IMR-90 (cell line): ENCODE results near the gene EPS15. TPM values are rescaled to one million over a fixed set of nuclear protein-coding genes. Genes with fewer than 3 reads are reported as not detected.

Source experiments
- ATAC-seq: fragments of 200-7000 bp; cut with Tn5 transposase; 2 replicates; pipeline ENCODE4 v1.9.1; 2020; ENCODE audit warnings: low read depth, mild to moderate bottlenecking, moderate library complexity
- BruUV-seq: library from RNA; stranded (reverse); fragments of 400-500 nt; replicated peaks from 2 replicates; lab custom pipeline; 2021; lab: Mats Ljungman, UMichigan
- CTCF ChIA-PET: fragments of 300-600 bp; formaldehyde crosslinking; extraction: SDS; loops from one replicate; lab custom pipeline; 2021; ENCODE audit warnings: antibody characterized with exemption; lab: Yijun Ruan, JAX
- POLR2A ChIA-PET: fragments of 300-600 bp; sonication (Branson Sonifier 250); formaldehyde crosslinking; loops from one replicate; lab custom pipeline; 2022; ENCODE audit warnings: antibody characterized with exemption; ENCODE audit not compliant: unreplicated experiment; lab: Charles Lee
- DNase-seq: peaks from one replicate; pipeline ENCODE4 v3.0.0; 2013
- H2AFZ ChIP-seq: replicated peaks from 2 replicates; pipeline ENCODE3; 2013; ENCODE audit warnings: low read length, mild to moderate bottlenecking; ENCODE audit not compliant: poor library complexity
- H2AK5ac ChIP-seq: 2 replicates; pipeline ENCODE4 v1.6.1; 2013; ENCODE audit warnings: low read depth, low read length, inconsistent platforms
- H2AK9ac ChIP-seq: replicated peaks from 2 replicates; pipeline ENCODE3; 2013; ENCODE audit warnings: mild to moderate bottlenecking, low read depth, low read length, moderate library complexity; ENCODE audit not compliant: poor library complexity
- H2BK120ac ChIP-seq: 2 replicates; pipeline ENCODE4 v1.6.1; 2013; ENCODE audit warnings: low read depth, low read length, inconsistent platforms
- H2BK15ac ChIP-seq: 3 replicates; pipeline ENCODE4 v1.6.1; 2013; ENCODE audit warnings: low read depth, low read length, inconsistent platforms
- H2BK20ac ChIP-seq: 2 replicates; pipeline ENCODE4 v1.6.1; 2013; ENCODE audit warnings: low read depth, mild to moderate bottlenecking, inconsistent platforms, low read length, moderate library complexity
- H2BK5ac ChIP-seq: 2 replicates; pipeline ENCODE4 v1.6.1; 2013; ENCODE audit warnings: mild to moderate bottlenecking, low read depth, low read length, inconsistent platforms; ENCODE audit not compliant: poor library complexity, severe bottlenecking
- H3K14ac ChIP-seq: replicated peaks from 2 replicates; pipeline ENCODE4 v1.6.1; 2013; ENCODE audit warnings: low read depth, low read length, inconsistent platforms
- H3K18ac ChIP-seq: 2 replicates; pipeline ENCODE4 v1.6.1; 2013; ENCODE audit warnings: low read depth, low read length, control low read depth
- H3K23ac ChIP-seq: 2 replicates; pipeline ENCODE4 v1.6.1; 2013; ENCODE audit warnings: low read depth, low read length, inconsistent platforms
- H3K27ac ChIP-seq: 2 replicates; pipeline ENCODE4 v1.5.1; 2013; ENCODE audit warnings: mild to moderate bottlenecking, control low read depth, low read length; ENCODE audit not compliant: insufficient read depth
- H3K27me3 ChIP-seq: 2 replicates; pipeline ENCODE4 v1.6.1; 2013; ENCODE audit warnings: low read length; ENCODE audit not compliant: control insufficient read depth, insufficient read depth
- H3K36me3 ChIP-seq: 2 replicates; pipeline ENCODE4 v1.6.1; 2013; ENCODE audit warnings: low read length, mixed read lengths; ENCODE audit not compliant: control insufficient read depth, insufficient read depth
- H3K4ac ChIP-seq: 2 replicates; pipeline ENCODE4 v1.6.1; 2013; ENCODE audit warnings: low read depth, low read length, inconsistent platforms
- H3K4me1 ChIP-seq: 2 replicates; pipeline ENCODE4 v1.6.1; 2013; ENCODE audit warnings: low read length, mixed read lengths; ENCODE audit not compliant: control insufficient read depth, insufficient read depth
- H3K4me2 ChIP-seq: 2 replicates; pipeline ENCODE4 v1.6.1; 2013; ENCODE audit warnings: low read depth, mild to moderate bottlenecking, control low read depth, low read length, moderate library complexity
- H3K4me3 ChIP-seq: 2 replicates; pipeline ENCODE4 v1.5.1; 2013; ENCODE audit warnings: low read depth, mild to moderate bottlenecking, control low read depth, low read length, moderate library complexity; ENCODE audit not compliant: insufficient read depth
- H3K56ac ChIP-seq: 2 replicates; pipeline ENCODE4 v1.6.1; 2013; ENCODE audit warnings: low read length, inconsistent platforms; ENCODE audit not compliant: insufficient read depth; ENCODE audit errors: extremely low read depth
- H3K79me1 ChIP-seq, 2 experiments: 2 replicates each; pipeline ENCODE4 v1.6.1; 2013; ENCODE audit warnings: low read length in 2 of 2, inconsistent platforms in 1 of 2, low read depth in 1 of 2
- H3K9ac ChIP-seq: 2 replicates; pipeline ENCODE4 v1.6.1; 2013; ENCODE audit warnings: low read depth, low read length, control low read depth
- H3K9me1 ChIP-seq: 2 replicates; pipeline ENCODE4 v1.6.1; 2013; ENCODE audit warnings: low read length, inconsistent platforms; ENCODE audit not compliant: insufficient read depth
- H3K9me3 ChIP-seq: 2 replicates; pipeline ENCODE4 v1.6.1; 2013; ENCODE audit warnings: low read length; ENCODE audit not compliant: control insufficient read depth, insufficient read depth
- H4K20me1 ChIP-seq: 2 replicates; pipeline ENCODE4 v1.6.1; 2013; ENCODE audit warnings: low read length, inconsistent platforms; ENCODE audit not compliant: insufficient read depth
- H4K5ac ChIP-seq: 2 replicates; pipeline ENCODE4 v1.6.1; 2013; ENCODE audit warnings: mild to moderate bottlenecking, low read depth, low read length, control low read depth
- H4K8ac ChIP-seq, 2 experiments: 2 replicates each; pipeline ENCODE4 v1.6.1; 2013; ENCODE audit warnings: low read depth in 2 of 2, low read length in 2 of 2, control low read depth in 1 of 2, inconsistent platforms in 1 of 2
- H4K91ac ChIP-seq: 2 replicates; pipeline ENCODE4 v1.6.1; 2013; ENCODE audit warnings: low read depth, low read length, inconsistent platforms; ENCODE audit not compliant: insufficient read depth
- NFE2L2 ChIP-seq: fragments of 150-350 bp; IDR thresholded peaks from 2 replicates; pipeline ENCODE4 v1.6.1; 2016; ENCODE audit warnings: low read depth, mild to moderate bottlenecking, low read length
- POLR2A ChIP-seq: IDR thresholded peaks from 2 replicates; pipeline ENCODE4 v1.6.1; 2012; ENCODE audit warnings: mild to moderate bottlenecking, low read depth, low read length
- RCOR1 ChIP-seq: IDR thresholded peaks from 2 replicates; pipeline ENCODE4 v1.6.1; 2012; ENCODE audit warnings: mild to moderate bottlenecking, low read length, improper control_type of control experiment; ENCODE audit not compliant: insufficient replicate concordance
- RFX5 ChIP-seq: IDR thresholded peaks from 2 replicates; pipeline ENCODE4 v1.8.0; 2012; ENCODE audit warnings: low read depth, mild to moderate bottlenecking, low read length, moderate library complexity
- WGBS, 2 experiments: methylation state at CpG; one replicate each; pipeline versions ENCODE4 v1.1.5 to v1.1.7; 2013; ENCODE audit warnings: missing lambda C conversion rate in 2 of 2; ENCODE audit not compliant: insufficient read length in 1 of 2; ENCODE audit errors: extremely low coverage in 2 of 2; 5-methylcytosine and 5-hydroxymethylcytosine counted together
- dilution Hi-C: fragments of 300-500 bp; cut with HindIII; formaldehyde crosslinking; loops from one replicate; pipeline ENCODE4 v1.14.3; 2018; ENCODE audit warnings: low sequenced_read_pairs; ENCODE audit not compliant: unreplicated experiment
- in situ Hi-C: fragments of 300-500 bp; cut with MboI; formaldehyde crosslinking; loops from 3 replicates; pipeline ENCODE4 v1.14.3; 2019; ENCODE audit warnings: low sequenced_read_pairs, inconsistent platforms, mixed read lengths
- intact Hi-C: fragments of 100-400 bp; cut with micrococcal nuclease; formaldehyde crosslinking; loops from 2 replicates; pipeline ENCODE4 v1.10.0; 2022
- polyA plus RNA-seq, 3 experiments: library from polyadenylated mRNA; depleted of rRNA; stranded (reverse); fragments of >200 nt; gene quantifications; 2 replicates each; pipeline ENCODE4 v1.2.3, GENCODE V29; 2012; ENCODE audit warnings: low replicate concordance in 1 of 3
- total RNA-seq: library from RNA; depleted of rRNA; stranded (reverse); fragments of >200 nt; gene quantifications from 2 replicates; pipeline ENCODE4 v1.2.3, GENCODE V29; 2012

Gene EPS15
- total and polyA plus RNA-seq, 2 of the 4 experiments (the other 2 are of a cell fraction) = 17.6 to 38.0 TPM

GRCh38 chr1:51516649-51517158 is 2.4 kb downstream of the EPS15 start:
- Histone ChIP-seq H3K56ac (no peak overlapping the region), H3K27me3 (no peaks in the 10 kb centered on the region), H3K4ac (no peak overlapping the region), H3K36me3 (no peaks in the 10 kb centered on the region), H4K20me1 (peaks cover 18% of the 10 kb centered on the region; the same call in 1 of the 2 replicates), H2BK5ac (no peak overlapping the region), H2BK20ac (no peak overlapping the region), H2AK9ac (no peak overlapping the region), H3K4me2 (peak overlapping the region; percentile 72), H3K4me3 (no peak overlapping the region), H4K8ac (no peak overlapping the region), H2BK120ac (no peak overlapping the region), H3K9me1 (0 out of 2 replicates have a peak, but pooled peaks cover 8% of the 10 kb centered on the region), H3K4me1 (peaks cover 9% of the 10 kb centered on the region), H3K14ac (no peak overlapping the region), H2AFZ (no peak overlapping the region), H3K9me3 (no peaks in the 10 kb centered on the region), H3K9ac (no peak overlapping the region), H3K27ac (no peak overlapping the region), H2BK15ac (no peak overlapping the region), H3K18ac (no peak overlapping the region), H2AK5ac (no peak overlapping the region), H3K23ac (no peak overlapping the region), H3K79me1 (peaks cover 8 to 41% of the 10 kb centered on the region in 2 experiments; a peak in 3 of 4 replicates), H4K5ac (no peak overlapping the region), H4K91ac (no peak overlapping the region)
- POLR2A ChIA-PET = interaction anchor here (1.1 kb wide), 1 partner anchor 10 kb away, joined by 3 read pairs; no protein-coding TSS in a partner anchor
- ATAC-seq (no peak), DNase-seq (peak; percentile 13)
- CTCF ChIA-PET = no interaction called here
- dilution Hi-C loops (no loop called here), in situ Hi-C loops (no loop called here), intact Hi-C loops (loop anchor here (5.0 kb wide), 1 partner anchor 94 kb away; no protein-coding TSS in a partner anchor)
- BruUV-seq = TSS peak; percentile 33
- no peak for TF ChIP-seq RFX5
- no peak for TF ChIP-seq POLR2A
- no peak for TF ChIP-seq RCOR1
- TF ChIP-seq NFE2L2 = no peak
- no CpG with 5 or more reads among the region's 2 CpGs for whole genome bisulfite sequencing, 2 experiments
